ENCODE results near the gene PFDN1. TPM values are rescaled to one million over a fixed set of nuclear protein-coding genes. Genes with fewer than 3 reads are reported as not detected.

The PFDN1 gene
- total RNA-seq, 1 donor from 2014 or later = 173 TPM

- TF ChIP-seq CTCF (conservative IDR thresholded peaks at IDR 0.05; ENCODE audit: low read depth, low read length) = no peak
- no peak for DNase-seq (ENCODE audit: low read depth)
- no peak overlapping the region for H3K4me3 ChIP-seq (ENCODE audit: low read depth, low read length)
These were observed 46.2 kb downstream of the PFDN1 start for GRCh38 chr5:140256726-140257125.

GRCh38 chr5:140255460-140256157, 47.3 kb downstream of the PFDN1 start:
- H3K4me3 ChIP-seq (ENCODE audit: low read depth, low read length) = no peak overlapping the region
- no peak for TF ChIP-seq CTCF (conservative IDR thresholded peaks at IDR 0.05; ENCODE audit: low read depth, low read length)
- no peak for DNase-seq (ENCODE audit: low read depth)

- TF ChIP-seq CTCF (conservative IDR thresholded peaks at IDR 0.05; ENCODE audit: low read depth, low read length) = no peak
- no peak overlapping the region for H3K4me3 ChIP-seq (ENCODE audit: low read depth, low read length)
- DNase-seq (ENCODE audit: low read depth) = no peak
These were observed 48.9 kb downstream of the PFDN1 start for GRCh38 chr5:140253985-140254384.

- TF ChIP-seq CTCF (conservative IDR thresholded peaks at IDR 0.05; ENCODE audit: low read depth, low read length) = no peak
- no peak overlapping the region for H3K4me3 ChIP-seq (ENCODE audit: low read depth, low read length)
These were observed 50.3 kb downstream of the PFDN1 start for GRCh38 chr5:140252470-140253126.

GRCh38 chr5:140251527-140251973, 51.4 kb downstream of the PFDN1 start:
- peak; percentile 50 for DNase-seq (ENCODE audit: low read depth)
- no peak for TF ChIP-seq CTCF (conservative IDR thresholded peaks at IDR 0.05; ENCODE audit: low read depth, low read length)
- H3K4me3 ChIP-seq (ENCODE audit: low read depth, low read length) = no peak overlapping the region

More at GRCh38 chr5:140252470-140253126, 50.3 kb downstream of the PFDN1 start:
- DNase-seq (ENCODE audit: low read depth) = no peak

- H3K4me3 ChIP-seq (ENCODE audit: low read depth, low read length) = no peak overlapping the region
- no peak for DNase-seq (ENCODE audit: low read depth)
- no peak for TF ChIP-seq CTCF (conservative IDR thresholded peaks at IDR 0.05; ENCODE audit: low read depth, low read length)
These were observed 52.5 kb downstream of the PFDN1 start for GRCh38 chr5:140250386-140250785.

Data from epithelial cell of proximal tubule (primary cell).